NT2/D1 (cell line): ENCODE results near the gene BIK.

Source experiments
- SUZ12 ChIP-seq: IDR thresholded peaks from 2 replicates; pipeline ENCODE4 v1.6.1; 2011; ENCODE audit not compliant: insufficient read length, insufficient read depth; ENCODE audit errors: extremely low read depth
- YY1 ChIP-seq: IDR thresholded peaks from 2 replicates; pipeline ENCODE4 v1.6.1; 2011; ENCODE audit not compliant: insufficient read length, insufficient read depth

DNA sequence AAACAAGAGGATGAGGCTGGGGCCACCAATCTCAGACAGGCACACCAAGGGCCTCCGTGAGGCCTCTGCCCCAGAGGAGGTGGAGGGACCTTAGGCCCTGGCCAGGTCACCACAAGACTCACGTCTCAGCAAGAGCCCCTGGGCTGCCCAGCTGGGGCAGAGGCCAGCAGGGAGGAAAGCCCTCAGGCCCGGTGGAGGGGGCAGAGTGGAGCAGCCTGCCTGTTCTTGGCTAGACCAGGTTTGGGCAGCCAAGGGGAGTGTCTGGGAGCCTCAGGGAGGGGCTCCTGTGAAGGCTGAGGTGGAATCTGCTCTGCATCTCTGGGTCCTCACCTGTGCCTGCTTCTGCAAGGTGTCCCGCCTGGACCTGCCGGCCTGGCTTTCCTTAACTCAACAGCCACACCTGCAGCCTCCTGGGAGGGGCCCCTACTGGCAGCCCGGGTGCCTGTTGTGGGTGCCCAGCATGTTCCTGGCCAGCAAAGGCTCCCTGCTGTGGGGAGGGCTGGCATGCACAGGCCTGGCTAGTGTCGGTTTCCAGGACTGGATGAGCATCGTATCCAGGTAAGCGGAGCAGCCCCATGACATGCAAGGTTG is 64.5 kb downstream of the BIK start:
- TF ChIP-seq YY1 (no peak), SUZ12 (no peak)
